K562 (cell line): ENCODE measurements around the gene OR2B2. TPM values are rescaled to one million over a fixed set of nuclear protein-coding genes. Genes with fewer than 3 reads are reported as not detected.

Experiments
- BMI1 ChIP-seq: fragments of 150-350 bp; IDR thresholded peaks from 2 replicates; pipeline ENCODE4 v1.6.1; 2014; ENCODE audit warnings: low read length
- CREB5 ChIP-seq: fragments of 250-450 bp; sonication (Bioruptor Pico); IDR thresholded peaks from 2 replicates; pipeline ENCODE4 v1.5.0; 2020; ENCODE audit warnings: mild to moderate bottlenecking
- CTCF ChIP-seq, 3 experiments: IDR thresholded peaks in 2 of 3; conservative IDR thresholded peaks in 1 of 3; 2 replicates each; pipeline ENCODE4 v1.5.1; 2011 to 2012; ENCODE audit warnings: low read length in 3 of 3, mild to moderate bottlenecking in 3 of 3, control low read depth in 2 of 3, improper control_type of control experiment in 1 of 3, inconsistent platforms in 1 of 3, low read depth in 1 of 3, mixed read lengths in 1 of 3, moderate library complexity in 1 of 3; ENCODE audit not compliant: insufficient read depth in 2 of 3
- E2F5 ChIP-seq: sonication (generic); formaldehyde crosslinking; IDR thresholded peaks from 2 replicates; pipeline ENCODE4 v1.8.0; 2022; ENCODE audit warnings: mild to moderate bottlenecking, missing genetic modification reagents
- EGR1 ChIP-seq: fragments of 450-650 bp; conservative IDR thresholded peaks from 2 replicates; pipeline ENCODE4 v1.6.1; 2017; ENCODE audit warnings: mild to moderate bottlenecking
- EHMT2 ChIP-seq: fragments of 450-650 bp; IDR thresholded peaks from 2 replicates; pipeline ENCODE4 v1.6.1; 2018; ENCODE audit warnings: antibody characterized with exemption
- GTF3C2 ChIP-seq: IDR thresholded peaks from 3 replicates; pipeline ENCODE4 v1.6.1; 2011; ENCODE audit warnings: borderline replicate concordance, mild to moderate bottlenecking, moderate library complexity; ENCODE audit not compliant: insufficient read length; ENCODE audit errors: extremely low read depth
- MCM3 ChIP-seq: fragments of 450-650 bp; IDR thresholded peaks from 2 replicates; pipeline ENCODE4 v1.6.1; 2016
- NCOA4 ChIP-seq: fragments of 450-650 bp; IDR thresholded peaks from 2 replicates; pipeline ENCODE4 v1.6.1; 2018; ENCODE audit warnings: mild to moderate bottlenecking; ENCODE audit not compliant: partially characterized antibody
- NR2C2 ChIP-seq, 2 experiments: fragments of 200-800 bp in 1 of 2; sonication (Bioruptor generic) in 1 of 2; sonication (generic) in 1 of 2; formaldehyde crosslinking in 1 of 2; IDR thresholded peaks; 2 replicates each; pipeline versions ENCODE4 v1.6.1 to v1.8.0; 2016 to 2022; ENCODE audit warnings: mild to moderate bottlenecking in 1 of 2, missing compliant biosample characterization in 1 of 2, missing genetic modification characterization in 1 of 2, missing genetic modification reagents in 1 of 2
- PRPF4 ChIP-seq: fragments of 200-400 bp; formaldehyde crosslinking; IDR thresholded peaks from one replicate; pipeline ENCODE4 v1.6.1; 2017; ENCODE audit warnings: low read length, low read depth, mild to moderate bottlenecking; ENCODE audit not compliant: insufficient read depth, poor library complexity, severe bottlenecking
- PYGO2 ChIP-seq: fragments of 450-650 bp; IDR thresholded peaks from 2 replicates; pipeline ENCODE4 v1.6.1; 2016; ENCODE audit warnings: mild to moderate bottlenecking, missing genetic modification characterization, moderate library complexity, missing compliant biosample characterization
- RFX1 ChIP-seq: fragments of 450-650 bp; IDR thresholded peaks from 2 replicates; pipeline ENCODE4 v1.6.1; 2016; ENCODE audit warnings: mild to moderate bottlenecking, moderate library complexity
- SNAPC5 ChIP-seq: fragments of 250-450 bp; sonication (Bioruptor Pico); IDR thresholded peaks from 2 replicates; pipeline ENCODE4 v1.8.0; 2021; ENCODE audit warnings: moderate library complexity, mild to moderate bottlenecking, inconsistent platforms
- STAG1 ChIP-seq: sonication (generic); formaldehyde crosslinking; IDR thresholded peaks from 2 replicates; pipeline ENCODE4 v1.5.0; 2020; ENCODE audit warnings: missing genetic modification reagents, borderline replicate concordance
- ZBTB43 ChIP-seq: sonication (generic); formaldehyde crosslinking; IDR thresholded peaks from 2 replicates; pipeline ENCODE4 v1.8.0; 2023; ENCODE audit warnings: mild to moderate bottlenecking, missing genetic modification reagents
- ZNF12 ChIP-seq: sonication (generic); formaldehyde crosslinking; IDR thresholded peaks from 2 replicates; pipeline ENCODE4 v1.4.0; 2020; ENCODE audit warnings: mild to moderate bottlenecking, missing genetic modification reagents
- ZNF354B ChIP-seq: fragments of 250-450 bp; sonication (Bioruptor Pico); IDR thresholded peaks from 2 replicates; pipeline ENCODE4 v1.4.0; 2020
- ZNF444 ChIP-seq: fragments of 250-450 bp; sonication (Bioruptor Pico); IDR thresholded peaks from 2 replicates; pipeline ENCODE4 v1.4.0; 2020; ENCODE audit warnings: mild to moderate bottlenecking, moderate library complexity
- ZNF561 ChIP-seq: fragments of 450-650 bp; formaldehyde crosslinking; conservative IDR thresholded peaks from 2 replicates; pipeline ENCODE4 v1.4.0; 2020; ENCODE audit warnings: mild to moderate bottlenecking, moderate library complexity
- ZNF717 ChIP-seq: fragments of 250-450 bp; sonication (Bioruptor Pico); IDR thresholded peaks from 2 replicates; pipeline ENCODE4 v1.5.0; 2021
- polyA plus RNA-seq, 8 experiments: library from polyadenylated mRNA; depleted of rRNA in 4 of 8; stranded (reverse) in 5 of 8; unstranded in 3 of 8; fragments of >200 nt; fragmentation: Nextera tagmentation in 2 of 8; fragmentation: Illumina TruSeq in 1 of 8; extraction: Ambion mirVana in 2 of 8; extraction: Trizol in 1 of 8; gene quantifications; 2 replicates each; pipeline versions ENCODE4 v1.2.1 to v1.2.3, GENCODE V29; 2011 to 2014; ENCODE audit warnings: inconsistent platforms in 1 of 8, missing spikeins in 1 of 8
- total RNA-seq, 7 experiments: library from RNA; depleted of rRNA in 6 of 7; stranded (reverse); fragments of >200 nt in 6 of 7; fragmentation: Illumina TruSeq in 2 of 7; extraction: Trizol in 2 of 7; gene quantifications; 2 replicates each; pipeline versions ENCODE4 v1.2.1 to v1.2.3, GENCODE V29; 2011 to 2021; ENCODE audit warnings: low replicate concordance in 1 of 7

The OR2B2 gene
- total and polyA plus RNA-seq, 9 of the 15 experiments (the other 6 are each of a cell fraction or from before 2014, with no cell fraction given) = 0.24 TPM; not detected in 8

- TF ChIP-seq EGR1 (no peak), ZNF12 (CRISPR knock-in tag) (0 out of 2 replicates have a peak, but pooled peaks have one; percentile 55), PRPF4 (peak; percentile 100), CREB5 (CRISPR knock-in tag) (no peak), ZBTB43 (CRISPR knock-in tag) (no peak; the same call in 1 of the 2 replicates), MCM3 (no peak), EHMT2 (no peak), ZNF354B (CRISPR knock-in tag) (no peak), NR2C2 (CRISPR knock-in tag; IDR thresholded peaks at IDR 0.05) (peak; percentile 86), NR2C2 (tag; IDR thresholded peaks at IDR 0.05) (no peak), ZNF717 (CRISPR knock-in tag) (no peak), ZNF561 (CRISPR knock-in tag) (no peak), PYGO2 (tag) (no peak), STAG1 (CRISPR knock-in tag) (peak; percentile 30; the same call in 1 of the 2 replicates), SNAPC5 (CRISPR knock-in tag) (no peak), GTF3C2 (no peak), RFX1 (no peak), NCOA4 (no peak), BMI1 (no peak), ZNF444 (CRISPR knock-in tag) (no peak), E2F5 (CRISPR knock-in tag) (peak; percentile 99), CTCF (IDR thresholded peaks at IDR 0.05 in 2 of 3, conservative IDR thresholded peaks at IDR 0.05 in 1 of 3; ENCODE audit: insufficient read depth in 2 of 3, low read depth in 1 of 3, low read length in 3 of 3) (no peak)
These were observed 19.5 kb downstream of the OR2B2 start (continued) for GRCh38 chr6:27892649-27893058.
